Kidney (tissue), 14 donors: Measurements from ENCODE around the gene LCN2. TPM values are rescaled to one million over a fixed set of nuclear protein-coding genes. Genes with fewer than 3 reads are reported as not detected.

ENCODE experiments used
- DNase-seq, 5 donors: peaks; one replicate each; pipeline ENCODE4 v3.0.0-alpha.2; 2013 to 2020
- FAIRE-seq: peaks from 2 replicates; lab custom pipeline; 2012; peaks lifted over from hg19 to GRCh38; lab: Jason Lieb, UNC
- H3K27ac ChIP-seq, 2 donors: one replicate each; pipeline ENCODE4 v1.7.0; 2013; ENCODE audit warnings: low read depth in 2 of 2, low read length in 2 of 2, inconsistent platforms in 1 of 2
- H3K27me3 ChIP-seq: one replicate; pipeline ENCODE4 v1.7.1; 2013; ENCODE audit warnings: low read length, inconsistent platforms; ENCODE audit not compliant: control insufficient read depth, insufficient read depth
- H3K36me3 ChIP-seq, 3 donors: one replicate each; pipeline versions ENCODE4 v1.7.0 to v1.7.1; 2013; ENCODE audit warnings: low read length in 3 of 3, control low read depth in 1 of 3, inconsistent platforms in 1 of 3; ENCODE audit not compliant: insufficient read depth in 3 of 3, control insufficient read depth in 2 of 3
- H3K4me1 ChIP-seq, 3 donors: one replicate each; pipeline versions ENCODE4 v1.7.0 to v1.7.1; 2013; ENCODE audit warnings: low read length in 3 of 3, inconsistent platforms in 1 of 3, low read depth in 1 of 3; ENCODE audit not compliant: control insufficient read depth in 2 of 3, insufficient read depth in 2 of 3
- H3K4me3 ChIP-seq, 3 donors: one replicate each; pipeline versions ENCODE4 v1.7.0 to v1.8.1; 2013; ENCODE audit warnings: low read length in 3 of 3, control low read depth in 1 of 3, inconsistent platforms in 1 of 3
- H3K9ac ChIP-seq, 3 donors: one replicate each; pipeline versions ENCODE4 v1.7.0 to v1.7.1; 2013; ENCODE audit warnings: low read length in 3 of 3, control low read depth in 1 of 3, inconsistent platforms in 1 of 3
- H3K9me3 ChIP-seq, 3 donors: one replicate each; pipeline versions ENCODE4 v1.7.0 to v1.7.1; 2013; ENCODE audit warnings: low read length in 3 of 3, control low read depth in 1 of 3, inconsistent platforms in 1 of 3; ENCODE audit not compliant: control insufficient read depth in 2 of 3, insufficient read depth in 1 of 3
- intact Hi-C: fragments of 100-400 bp; cut with DNase I; formaldehyde crosslinking; loops from one replicate; pipeline ENCODE4 v1.11.1; 2022
- polyA plus RNA-seq: library from polyadenylated mRNA; stranded (reverse); fragments of 350-450 nt; fragmentation: Illumina TruSeq; extraction: RNeasy Lipid Tissue Mini Kit (QIAGEN cat#74804); gene quantifications from one replicate; pipeline ENCODE4 v1.2.3, GENCODE V29; 2014; ENCODE audit warnings: low read depth, low replicate concordance; ENCODE audit not compliant: insufficient read depth
- total RNA-seq: library from RNA; stranded (reverse); fragmentation: NEBNext Ultra II Directional; extraction: Animal tissue kit (Norgen Biotek cat#: 25700); gene quantifications from one replicate; pipeline ENCODE4 v1.2.1, GENCODE V29; 2021
- TF ChIP-seq, protein P1 (sequence below): IDR thresholded peaks from 3 replicates; pipeline ENCODE4 v1.5.1; 2012; ENCODE audit warnings: mild to moderate bottlenecking, moderate library complexity, borderline replicate concordance; ENCODE audit not compliant: insufficient read depth; ENCODE audit errors: extremely low read depth
- donor health status: control.
- donor health status: control.
- donor health status: control.
- donor health status: control.
- donor health status: control.
- donor health status: DM: yes; HTN: yes; CAD: no.
- donor health status: Normal renal cell carcinoma (clear cell type).

Gene LCN2
- total and polyA plus RNA-seq, 2 donors from 2014 or later: 8.2 to 198 TPM

DNA sequence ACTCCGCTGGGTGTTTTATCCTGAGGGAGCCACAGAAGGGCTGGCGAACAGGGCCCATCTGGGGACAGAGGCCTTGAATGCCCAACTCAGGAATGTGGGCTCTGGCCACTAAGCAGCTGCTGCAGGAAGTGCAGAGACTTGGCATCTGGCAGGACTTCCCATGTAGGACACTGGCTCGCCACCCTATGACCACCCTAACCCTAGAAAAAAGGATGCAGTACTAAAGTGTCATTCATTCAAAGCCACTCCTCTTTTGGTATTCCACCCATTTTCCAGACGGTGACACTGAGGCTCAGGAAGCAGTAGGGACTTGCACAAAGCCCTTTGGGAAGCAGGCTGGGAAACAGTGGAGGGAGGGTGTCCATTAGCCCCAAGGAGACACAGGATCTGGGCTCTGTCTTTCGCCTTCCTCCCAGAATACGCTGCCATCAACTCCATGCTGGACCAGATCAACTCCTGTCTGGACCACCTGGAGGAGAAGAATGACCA, 13.8 kb downstream of the LCN2 start:
- intact Hi-C loops: no loop called here
- FAIRE-seq: no peak
- no peaks in the 10 kb centered on the region for H3K27me3 ChIP-seq
- TF ChIP-seq, protein P1, sequence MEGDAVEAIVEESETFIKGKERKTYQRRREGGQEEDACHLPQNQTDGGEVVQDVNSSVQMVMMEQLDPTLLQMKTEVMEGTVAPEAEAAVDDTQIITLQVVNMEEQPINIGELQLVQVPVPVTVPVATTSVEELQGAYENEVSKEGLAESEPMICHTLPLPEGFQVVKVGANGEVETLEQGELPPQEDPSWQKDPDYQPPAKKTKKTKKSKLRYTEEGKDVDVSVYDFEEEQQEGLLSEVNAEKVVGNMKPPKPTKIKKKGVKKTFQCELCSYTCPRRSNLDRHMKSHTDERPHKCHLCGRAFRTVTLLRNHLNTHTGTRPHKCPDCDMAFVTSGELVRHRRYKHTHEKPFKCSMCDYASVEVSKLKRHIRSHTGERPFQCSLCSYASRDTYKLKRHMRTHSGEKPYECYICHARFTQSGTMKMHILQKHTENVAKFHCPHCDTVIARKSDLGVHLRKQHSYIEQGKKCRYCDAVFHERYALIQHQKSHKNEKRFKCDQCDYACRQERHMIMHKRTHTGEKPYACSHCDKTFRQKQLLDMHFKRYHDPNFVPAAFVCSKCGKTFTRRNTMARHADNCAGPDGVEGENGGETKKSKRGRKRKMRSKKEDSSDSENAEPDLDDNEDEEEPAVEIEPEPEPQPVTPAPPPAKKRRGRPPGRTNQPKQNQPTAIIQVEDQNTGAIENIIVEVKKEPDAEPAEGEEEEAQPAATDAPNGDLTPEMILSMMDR: no peak
- peaks cover 0 to 9% (median 0%) of the 10 kb centered on the region in 3 donors for H3K4me1 ChIP-seq
- H3K36me3 ChIP-seq: peaks cover 4 to 22% (median 8%) of the 10 kb centered on the region in 3 donors
- H3K4me3 ChIP-seq: no peak overlapping the region
- peak in 1 of 5 donors; percentile 45 for DNase-seq
- no peaks in the 10 kb centered on the region for H3K9me3 ChIP-seq
- no peak overlapping the region for H3K9ac ChIP-seq
- no peak overlapping the region for H3K27ac ChIP-seq

DNA sequence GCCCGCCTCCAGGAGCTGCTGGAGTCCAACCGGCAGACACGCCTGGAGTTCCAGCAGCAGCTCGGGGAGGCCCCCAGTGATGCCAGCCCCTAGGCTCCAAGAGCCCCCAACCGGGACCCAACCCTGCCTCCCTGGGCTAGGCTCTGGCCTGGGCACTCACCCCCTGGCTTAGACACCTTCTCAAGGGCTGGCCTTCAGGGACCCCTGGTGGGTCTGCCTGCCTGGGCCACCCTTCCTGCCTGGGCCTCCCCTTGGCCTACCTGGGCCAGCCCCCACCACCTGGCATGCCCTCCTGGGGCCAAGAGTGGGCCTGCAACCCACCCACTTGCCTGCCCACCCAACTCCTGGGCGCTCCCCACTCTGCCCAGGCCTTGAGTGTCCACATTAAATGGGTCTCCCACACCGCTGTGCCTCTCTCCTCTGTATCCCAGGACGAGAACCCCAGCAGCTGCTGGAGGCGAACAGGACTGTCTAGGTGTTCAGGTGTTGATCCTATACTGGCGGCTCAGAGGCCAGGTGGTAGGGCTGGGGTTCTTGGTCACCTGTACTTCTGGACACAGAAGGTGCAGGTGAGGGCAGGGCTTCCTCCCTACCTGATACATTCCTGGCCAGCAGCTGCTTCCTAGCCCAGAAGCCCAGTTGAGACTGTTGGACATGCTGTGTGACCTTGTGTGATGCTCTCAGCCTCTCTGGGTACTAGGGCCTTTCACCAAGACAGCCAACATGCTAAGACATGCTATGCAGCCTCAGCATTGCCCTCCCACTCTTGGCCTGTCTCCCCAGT, 14.5 kb downstream of the LCN2 start:
- no peak overlapping the region for H3K4me3 ChIP-seq
- TF ChIP-seq, protein P1: no peak
- H3K27ac ChIP-seq: no peak overlapping the region
- DNase-seq: peak in 2 of 5 donors; percentile 35 to 70
- H3K9ac ChIP-seq: no peak overlapping the region
- H3K9me3 ChIP-seq: no peaks in the 10 kb centered on the region
- no peak for FAIRE-seq
- intact Hi-C loops: no loop called here
- H3K36me3 ChIP-seq: peaks cover 7 to 26% (median 11%) of the 10 kb centered on the region in 3 donors
- H3K4me1 ChIP-seq: peaks cover 0 to 9% (median 0%) of the 10 kb centered on the region in 3 donors
- no peaks in the 10 kb centered on the region for H3K27me3 ChIP-seq

DNA sequence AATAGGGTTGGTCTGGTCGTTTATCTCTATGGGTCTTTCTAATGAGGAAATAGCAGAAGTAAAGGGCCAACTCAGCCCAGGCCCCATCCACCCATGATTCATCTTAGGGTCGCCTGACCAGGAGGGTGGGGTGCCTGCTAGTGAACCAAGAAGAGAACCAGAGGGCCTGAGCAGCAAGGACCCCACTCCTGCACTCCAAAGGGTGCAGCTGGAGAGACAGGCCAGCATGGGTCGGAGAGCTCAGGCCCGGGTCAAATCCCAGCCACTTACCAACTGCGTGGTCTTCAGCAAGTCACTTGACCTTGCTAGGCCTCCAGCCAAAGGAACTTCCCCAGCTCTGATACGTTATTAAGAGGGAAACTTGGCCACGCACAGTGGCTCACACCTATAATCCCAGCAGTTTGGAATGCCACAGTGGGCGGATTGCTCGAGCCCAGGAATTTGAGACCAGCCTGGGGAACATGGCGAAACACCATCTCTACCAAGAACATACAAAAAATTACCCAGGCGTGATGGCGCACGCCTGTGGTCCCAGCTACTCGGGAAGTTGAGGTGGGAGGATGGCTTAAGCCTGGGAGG, 15.1 kb downstream of the LCN2 start:
- Histone ChIP-seq H3K27ac (no peak overlapping the region), H3K4me1 (peaks cover 0 to 9% (median 0%) of the 10 kb centered on the region in 3 donors), H3K9ac (no peak overlapping the region), H3K9me3 (no peaks in the 10 kb centered on the region), H3K27me3 (no peaks in the 10 kb centered on the region), H3K4me3 (no peak overlapping the region), H3K36me3 (peaks cover 7 to 31% (median 15%) of the 10 kb centered on the region in 3 donors)
- DNase-seq (peak in 1 of 5 donors; percentile 31), FAIRE-seq (no peak)
- intact Hi-C loops: no loop called here
- TF ChIP-seq, protein P1: no peak
